Measurements from ENCODE around the gene CARD8. TPM values are rescaled to one million over a fixed set of nuclear protein-coding genes. Genes with fewer than 3 reads are reported as not detected.

The CARD8 gene
- total RNA-seq, 1 experiment from 2014 or later = 8.7 TPM

GRCh38 chr19:48218997-48219396 lies 36.7 kb downstream of the CARD8 start:
- DNase-seq = peak; percentile 21
- no peaks in the 10 kb centered on the region for H4K20me1 ChIP-seq (ENCODE audit: low read length)
- no peak overlapping the region for H3K27ac ChIP-seq (ENCODE audit: low read length)

GRCh38 chr19:48216933-48217332 lies 38.8 kb downstream of the CARD8 start:
- no peaks in the 10 kb centered on the region for H3K27me3 ChIP-seq (ENCODE audit: low read length)
- ChIA-PET CTCF (no interaction called here), POLR2A (ENCODE audit: unreplicated experiment) (no interaction called here)
- DNase-seq (no peak), ATAC-seq (no peak)
- no peaks in the 10 kb centered on the region for H3F3A ChIP-seq (ENCODE audit: low read length, unreplicated experiment)
- no peak overlapping the region for H3K4me2 ChIP-seq (ENCODE audit: low read length)
- no peaks in the 10 kb centered on the region for H3K36me3 ChIP-seq (ENCODE audit: low read depth, low read length)
- H3K9me3 ChIP-seq (ENCODE audit: low read length) = no peaks in the 10 kb centered on the region
- no peak overlapping the region for H3K4me3 ChIP-seq (ENCODE audit: low read length)
- H3K9me2 ChIP-seq (replicated peaks; ENCODE audit: low read length) = no peaks in the 10 kb centered on the region
- H3K4me1 ChIP-seq (ENCODE audit: insufficient read depth, low read length) = 0 out of 2 replicates have a peak, but pooled peaks cover 8% of the 10 kb centered on the region
- H2AFZ ChIP-seq (ENCODE audit: low read length) = no peak overlapping the region
- H3K27ac ChIP-seq (ENCODE audit: low read length) = no peak overlapping the region
- TF ChIP-seq CTCF (conservative IDR thresholded peaks at IDR 0.05; ENCODE audit: low read depth, low read length) (no peak), EZH2 (IDR thresholded peaks at IDR 0.05; ENCODE audit: low read length, unreplicated experiment) (no peak), EZH2phosphoT487 (IDR thresholded peaks at IDR 0.05; ENCODE audit: borderline replicate concordance, low read length) (no peak)
- BruUV-seq (replicated peaks) = no TSS peak
- H3K79me2 ChIP-seq (ENCODE audit: low read length) = no peaks in the 10 kb centered on the region
- H4K20me1 ChIP-seq (ENCODE audit: low read length) = no peaks in the 10 kb centered on the region
- H3K9ac ChIP-seq (ENCODE audit: low read length) = no peak overlapping the region
- intact Hi-C loops (cut with micrococcal nuclease) = no loop called here

More at GRCh38 chr19:48218997-48219396, 36.7 kb downstream of the CARD8 start:
- 0 out of 2 replicates have a peak, but pooled peaks cover 8% of the 10 kb centered on the region for H3K4me1 ChIP-seq (ENCODE audit: insufficient read depth, low read length)
- no TSS peak for BruUV-seq (replicated peaks)
- H2AFZ ChIP-seq (ENCODE audit: low read length) = no peak overlapping the region
- no peaks in the 10 kb centered on the region for H3K9me2 ChIP-seq (replicated peaks; ENCODE audit: low read length)
- ATAC-seq = peak; percentile 35; the same call in 1 of the 2 replicates
- ChIA-PET CTCF (interaction anchor here (0.5 kb wide), 1 partner anchor 26 kb away, joined by 3 read pairs; no protein-coding TSS in a partner anchor), POLR2A (ENCODE audit: unreplicated experiment) (no interaction called here)
- no peaks in the 10 kb centered on the region for H3K27me3 ChIP-seq (ENCODE audit: low read length)
- no peaks in the 10 kb centered on the region for H3K79me2 ChIP-seq (ENCODE audit: low read length)
- TF ChIP-seq EZH2phosphoT487 (IDR thresholded peaks at IDR 0.05; ENCODE audit: borderline replicate concordance, low read length) (no peak), CTCF (conservative IDR thresholded peaks at IDR 0.05; ENCODE audit: low read depth, low read length) (no peak), EZH2 (IDR thresholded peaks at IDR 0.05; ENCODE audit: low read length, unreplicated experiment) (no peak)
- no peaks in the 10 kb centered on the region for H3F3A ChIP-seq (ENCODE audit: low read length, unreplicated experiment)
- no peak overlapping the region for H3K9ac ChIP-seq (ENCODE audit: low read length)
- no peak overlapping the region for H3K4me3 ChIP-seq (ENCODE audit: low read length)
- H3K36me3 ChIP-seq (ENCODE audit: low read depth, low read length) = no peaks in the 10 kb centered on the region
- no peaks in the 10 kb centered on the region for H3K9me3 ChIP-seq (ENCODE audit: low read length)
- H3K4me2 ChIP-seq (ENCODE audit: low read length) = no peak overlapping the region
- intact Hi-C loops (cut with micrococcal nuclease) = no loop called here

- BruUV-seq (replicated peaks) = no TSS peak
- Histone ChIP-seq H3K4me2 (ENCODE audit: low read length) (no peak overlapping the region), H3K9me3 (ENCODE audit: low read length) (no peaks in the 10 kb centered on the region), H3K4me3 (ENCODE audit: low read length) (no peak overlapping the region), H3K4me1 (ENCODE audit: insufficient read depth, low read length) (0 out of 2 replicates have a peak, but pooled peaks cover 2% of the 10 kb centered on the region), H2AFZ (ENCODE audit: low read length) (no peak overlapping the region), H3K27me3 (ENCODE audit: low read length) (no peaks in the 10 kb centered on the region), H3K9ac (ENCODE audit: low read length) (no peak overlapping the region), H4K20me1 (ENCODE audit: low read length) (no peaks in the 10 kb centered on the region), H3F3A (ENCODE audit: low read length, unreplicated experiment) (no peaks in the 10 kb centered on the region), H3K36me3 (ENCODE audit: low read depth, low read length) (no peaks in the 10 kb centered on the region), H3K9me2 (replicated peaks; ENCODE audit: low read length) (no peaks in the 10 kb centered on the region), H3K27ac (ENCODE audit: low read length) (no peak overlapping the region), H3K79me2 (ENCODE audit: low read length) (no peaks in the 10 kb centered on the region)
- DNase-seq = no peak
- ChIA-PET POLR2A (ENCODE audit: unreplicated experiment) (no interaction called here), CTCF (no interaction called here)
- TF ChIP-seq EZH2phosphoT487 (IDR thresholded peaks at IDR 0.05; ENCODE audit: borderline replicate concordance, low read length) (no peak), CTCF (conservative IDR thresholded peaks at IDR 0.05; ENCODE audit: low read depth, low read length) (no peak), EZH2 (IDR thresholded peaks at IDR 0.05; ENCODE audit: low read length, unreplicated experiment) (no peak)
- no peak for ATAC-seq
- intact Hi-C loops (cut with micrococcal nuclease) = no loop called here
These were observed 41.8 kb downstream of the CARD8 start for GRCh38 chr19:48213959-48214358.
